Mucosa of descending colon (tissue), 3 donors: ENCODE data around the gene SAMD3. TPM values are rescaled to one million over a fixed set of nuclear protein-coding genes. Genes with fewer than 3 reads are reported as not detected.

Experiments used
- ATAC-seq: fragments of 200-7000 bp; cut with Tn5 transposase; one replicate; pipeline ENCODE4 v1.9.1; 2020; ENCODE audit warnings: mild to moderate bottlenecking, moderate library complexity
- DNase-seq, 3 donors: peaks; one replicate each; pipeline ENCODE4 v3.0.0-alpha.2; 2020
- H3K36me3 ChIP-seq: fragments of 200-600 bp; one replicate; pipeline ENCODE4 v1.8.0; 2021; ENCODE audit warnings: low read depth, mild to moderate bottlenecking
- H3K4me1 ChIP-seq: fragments of 200-600 bp; one replicate; pipeline ENCODE4 v1.8.0; 2021; ENCODE audit warnings: low read depth, mild to moderate bottlenecking
- H3K4me3 ChIP-seq: fragments of 200-600 bp; one replicate; pipeline ENCODE4 v1.8.0; 2021; ENCODE audit warnings: mild to moderate bottlenecking
- H3K9me3 ChIP-seq: fragments of 200-600 bp; one replicate; pipeline ENCODE4 v1.8.0; 2021; ENCODE audit warnings: mild to moderate bottlenecking
- CTCF ChIP-seq: fragments of 200-600 bp; IDR thresholded peaks from one replicate; pipeline ENCODE4 v1.8.0; 2022; ENCODE audit warnings: antibody characterized with exemption, mild to moderate bottlenecking
- intact Hi-C, 2 donors: fragments of 100-400 bp; cut with DNase I in 1 of 2; cut with micrococcal nuclease in 1 of 2; formaldehyde crosslinking; loops; one replicate each; pipeline versions ENCODE4 v1.11.0 to v1.11.1; 2022; cut with DNase I, micrococcal nuclease
- total RNA-seq, 3 donors: library from RNA; stranded (reverse); fragmentation: NEBNext Ultra II Directional in 2 of 3; extraction: Animal tissue kit (Norgen Biotek cat#: 25700) in 2 of 3; gene quantifications; one replicate each; pipeline versions ENCODE4 v1.2.1 to v1.2.4, GENCODE V29; 2021 to 2023
- donor health status: DM: no; HTN: no; CAD: no; lungs with moderate emphysema.
- donor health status: DM: no; HTN: no; CAD: no.
- donor health status: DM: no; HTN: yes; CAD: no.

SAMD3 gene
- total RNA-seq, 3 donors from 2014 or later: 0.90 to 5.4 (median 1.7) TPM

- DNase-seq: no peak
- intact Hi-C loops: no loop called here
Observed at GRCh38 chr6:130259557-130259956, 36.8 kb upstream of the SAMD3 start.

GRCh38 chr6:130259140-130259539 is 36.4 kb upstream of the SAMD3 start:
- Histone ChIP-seq H3K4me1 (no peaks in the 10 kb centered on the region), H3K36me3 (no peaks in the 10 kb centered on the region), H3K4me3 (no peak overlapping the region), H3K9me3 (no peaks in the 10 kb centered on the region)
- no peak for TF ChIP-seq CTCF
- DNase-seq (no peak), ATAC-seq (no peak)
- intact Hi-C loops: no loop called here

More at GRCh38 chr6:130259557-130259956, 36.8 kb upstream of the SAMD3 start:
- H3K4me3 ChIP-seq: no peak overlapping the region
- ATAC-seq: no peak
- no peaks in the 10 kb centered on the region for H3K4me1 ChIP-seq
- H3K9me3 ChIP-seq: no peaks in the 10 kb centered on the region
- TF ChIP-seq CTCF: no peak
- no peaks in the 10 kb centered on the region for H3K36me3 ChIP-seq

GRCh38 chr6:130252527-130253237 is 29.9 kb upstream of the SAMD3 start:
- no peaks in the 10 kb centered on the region for H3K36me3 ChIP-seq
- ATAC-seq (no peak), DNase-seq (no peak)
- no peaks in the 10 kb centered on the region for H3K4me1 ChIP-seq
- TF ChIP-seq CTCF: no peak
- intact Hi-C loops: no loop called here
- H3K4me3 ChIP-seq: no peak overlapping the region
- H3K9me3 ChIP-seq: no peaks in the 10 kb centered on the region

- no peaks in the 10 kb centered on the region for H3K9me3 ChIP-seq
- H3K4me3 ChIP-seq: no peak overlapping the region
- DNase-seq: no peak
- H3K4me1 ChIP-seq: no peaks in the 10 kb centered on the region
- H3K36me3 ChIP-seq: no peaks in the 10 kb centered on the region
- ATAC-seq: no peak
- intact Hi-C loops: no loop called here
- TF ChIP-seq CTCF: no peak
Observed at GRCh38 chr6:130245267-130245666, 22.5 kb upstream of the SAMD3 start.

- intact Hi-C loops: no loop called here
- no peaks in the 10 kb centered on the region for H3K9me3 ChIP-seq
- TF ChIP-seq CTCF: no peak
- no peaks in the 10 kb centered on the region for H3K4me1 ChIP-seq
- ATAC-seq (no peak), DNase-seq (no peak)
- no peaks in the 10 kb centered on the region for H3K36me3 ChIP-seq
- H3K4me3 ChIP-seq: no peak overlapping the region
Observed at GRCh38 chr6:130244728-130245127, 22.0 kb upstream of the SAMD3 start.
